Stimulated activated naive CD8-positive, alpha-beta T cell treated with anti-CD3 and anti-CD28 coated beads, Interleukin-15, Interleukin-2, amounts not matched to agents 100 ng/mL and 50 ng/mL, for 24 hours (primary cell): ENCODE data around the gene MATN1.

ENCODE experiments used
- H3K27ac Mint-ChIP-seq: one replicate; pipeline ENCODE4 v1.8.0; 2021; ENCODE audit warnings: mild to moderate bottlenecking, mixed read lengths
- H3K27me3 Mint-ChIP-seq: one replicate; pipeline ENCODE4 v1.8.0; 2021; ENCODE audit warnings: mixed read lengths
- H3K36me3 Mint-ChIP-seq: one replicate; pipeline ENCODE4 v1.8.0; 2021; ENCODE audit warnings: low read depth, mixed read lengths
- H3K4me1 Mint-ChIP-seq: one replicate; pipeline ENCODE4 v1.8.0; 2021; ENCODE audit warnings: low read depth, mixed read lengths
- H3K4me3 Mint-ChIP-seq: one replicate; pipeline ENCODE4 v1.8.0; 2021; ENCODE audit warnings: mild to moderate bottlenecking, mixed read lengths
- H3K9me3 Mint-ChIP-seq: one replicate; pipeline ENCODE4 v1.8.0; 2021; ENCODE audit warnings: mixed read lengths

The MATN1 gene

DNA sequence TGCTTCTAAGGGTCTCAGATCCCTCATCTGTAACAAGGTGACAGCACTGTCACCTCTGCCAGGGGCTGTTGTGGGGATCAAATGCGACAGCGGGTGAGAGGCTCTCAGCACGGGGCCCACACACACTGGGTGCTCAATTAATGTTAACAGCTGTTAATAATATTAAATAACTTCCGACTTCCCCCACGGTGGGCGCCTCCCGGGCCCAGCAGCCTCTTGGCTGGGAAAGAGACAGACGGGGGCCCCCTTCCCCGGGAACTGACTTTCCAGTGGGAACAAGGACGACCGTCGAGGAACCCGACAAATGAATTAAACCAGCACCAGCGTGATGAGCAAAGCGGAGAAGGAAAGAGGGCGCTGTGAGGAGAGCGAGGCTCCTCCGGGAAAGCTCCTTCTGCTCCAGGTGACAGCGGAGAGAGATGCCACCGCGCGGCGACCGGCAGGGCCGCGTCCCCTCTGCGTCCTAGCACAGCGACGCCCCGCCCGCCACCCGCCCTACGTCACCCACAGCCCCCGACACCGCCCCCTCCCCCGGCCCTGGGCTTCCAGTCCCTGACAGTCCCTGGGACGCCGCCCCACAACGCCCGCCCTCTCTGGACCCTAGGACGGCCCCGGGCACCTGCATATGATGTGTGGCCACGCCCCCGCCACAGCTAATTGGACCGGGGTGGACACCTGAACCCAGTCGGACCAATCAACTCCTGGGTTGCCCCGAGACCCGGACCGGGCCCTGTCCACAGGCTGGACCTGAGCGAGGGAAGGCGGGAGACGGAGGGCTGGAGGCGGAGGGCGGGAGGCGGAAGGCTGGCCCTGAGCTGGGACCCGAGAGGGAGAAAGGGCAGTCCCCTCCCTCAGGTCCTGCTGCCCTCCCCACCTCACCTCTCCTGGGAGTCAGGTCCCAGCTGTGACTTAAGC is 38.2 kb downstream of the MATN1 start:
- Mint-ChIP-seq H3K4me1 (peaks cover 4% of the 10 kb centered on the region), H3K27me3 (peaks cover 34% of the 10 kb centered on the region), H3K4me3 (peak overlapping the region; percentile 54), H3K27ac (no peak overlapping the region), H3K36me3 (no peaks in the 10 kb centered on the region), H3K9me3 (no peaks in the 10 kb centered on the region)

DNA sequence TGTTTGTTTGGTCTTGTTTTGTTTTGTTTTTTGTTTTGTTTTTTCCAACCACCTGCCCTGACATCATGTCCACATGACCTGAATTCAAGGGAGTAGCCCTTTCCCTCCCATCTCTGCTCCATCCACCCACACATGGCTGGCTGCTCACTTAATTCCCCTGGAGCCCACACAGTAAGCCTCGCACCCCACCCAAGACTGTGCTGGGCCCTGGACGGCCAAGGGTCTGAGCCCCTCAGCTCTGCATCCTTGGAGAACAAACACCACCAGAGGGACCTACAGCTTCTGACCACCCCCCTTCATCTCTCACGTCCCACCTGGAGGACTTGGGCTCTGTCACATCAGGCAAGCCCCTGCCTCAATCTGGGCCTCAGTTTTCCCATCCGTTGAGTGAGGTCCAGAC is 39.1 kb downstream of the MATN1 start:
- no peak overlapping the region for H3K27ac Mint-ChIP-seq
- H3K36me3 Mint-ChIP-seq: no peaks in the 10 kb centered on the region
- H3K4me3 Mint-ChIP-seq: no peak overlapping the region
- H3K4me1 Mint-ChIP-seq: peaks cover 4% of the 10 kb centered on the region
- no peaks in the 10 kb centered on the region for H3K9me3 Mint-ChIP-seq
- peaks cover 34% of the 10 kb centered on the region for H3K27me3 Mint-ChIP-seq

DNA sequence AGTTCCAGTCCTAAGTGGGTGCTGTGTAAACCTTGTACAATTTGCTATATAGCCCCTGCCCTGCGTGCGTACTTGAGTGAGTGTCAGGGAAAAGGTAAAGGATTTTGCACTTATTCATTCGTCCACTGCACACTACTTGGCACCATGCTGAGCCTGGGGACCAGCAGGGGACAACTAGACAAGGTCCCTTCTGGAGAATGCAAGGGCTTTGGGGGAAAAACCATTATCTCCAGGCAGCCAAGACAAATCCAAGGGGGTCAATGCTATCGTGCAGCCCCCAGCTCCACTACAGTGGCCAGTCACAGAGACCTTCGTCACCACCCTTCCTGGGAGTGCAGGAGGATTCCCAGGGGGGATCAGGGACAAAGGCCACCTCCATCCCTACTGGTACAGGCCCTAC is 39.7 kb downstream of the MATN1 start:
- Mint-ChIP-seq H3K36me3 (no peaks in the 10 kb centered on the region), H3K27me3 (peaks cover 36% of the 10 kb centered on the region), H3K27ac (no peak overlapping the region), H3K9me3 (peaks cover 2% of the 10 kb centered on the region), H3K4me1 (peaks cover 4% of the 10 kb centered on the region), H3K4me3 (no peak overlapping the region)

DNA sequence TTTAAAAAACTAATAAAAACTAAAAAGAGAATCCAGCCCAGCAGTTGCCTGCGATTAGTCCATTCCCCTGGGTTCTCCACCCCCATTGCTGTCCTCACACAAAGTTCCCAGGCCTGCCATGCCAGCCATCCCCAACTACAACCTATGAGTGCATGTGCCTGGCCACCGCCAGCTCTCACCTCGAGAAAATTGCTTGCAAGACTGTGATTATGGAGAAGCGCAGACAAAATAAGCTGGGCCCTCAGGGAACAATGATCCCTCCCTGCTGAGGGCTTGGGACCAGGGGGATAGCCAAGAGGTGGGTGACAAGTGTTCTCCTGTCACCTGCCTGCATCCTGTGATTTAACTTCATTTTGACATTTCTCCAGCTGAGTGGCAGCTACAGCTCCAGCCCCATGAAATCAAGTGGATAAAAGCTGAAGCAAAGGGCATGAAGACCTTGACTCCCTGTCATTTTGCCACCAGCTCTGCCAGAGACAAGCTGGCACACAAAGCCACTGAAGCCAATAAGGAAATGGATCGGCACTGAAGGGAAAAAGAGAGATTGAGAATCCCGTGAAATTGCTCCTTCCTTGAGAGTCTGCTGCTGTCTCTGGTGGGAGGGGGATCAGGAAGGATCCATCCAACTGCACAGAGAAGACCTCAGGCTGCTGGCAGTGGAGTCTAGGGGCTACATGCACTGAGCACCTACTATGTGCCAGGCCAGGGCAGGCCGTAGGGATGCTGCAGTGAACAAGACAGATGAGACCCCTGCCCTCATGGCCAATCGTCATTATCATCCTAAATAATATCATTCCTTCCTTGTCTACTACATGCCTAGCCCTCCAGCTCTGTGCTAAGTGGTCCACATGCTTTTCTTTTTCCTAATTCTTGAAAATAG is 40.7 kb downstream of the MATN1 start:
- no peak overlapping the region for H3K4me3 Mint-ChIP-seq
- H3K27ac Mint-ChIP-seq: no peak overlapping the region
- peaks cover 39% of the 10 kb centered on the region for H3K27me3 Mint-ChIP-seq
- H3K36me3 Mint-ChIP-seq: no peaks in the 10 kb centered on the region
- H3K9me3 Mint-ChIP-seq: peaks cover 4% of the 10 kb centered on the region
- peaks cover 4% of the 10 kb centered on the region for H3K4me1 Mint-ChIP-seq

DNA sequence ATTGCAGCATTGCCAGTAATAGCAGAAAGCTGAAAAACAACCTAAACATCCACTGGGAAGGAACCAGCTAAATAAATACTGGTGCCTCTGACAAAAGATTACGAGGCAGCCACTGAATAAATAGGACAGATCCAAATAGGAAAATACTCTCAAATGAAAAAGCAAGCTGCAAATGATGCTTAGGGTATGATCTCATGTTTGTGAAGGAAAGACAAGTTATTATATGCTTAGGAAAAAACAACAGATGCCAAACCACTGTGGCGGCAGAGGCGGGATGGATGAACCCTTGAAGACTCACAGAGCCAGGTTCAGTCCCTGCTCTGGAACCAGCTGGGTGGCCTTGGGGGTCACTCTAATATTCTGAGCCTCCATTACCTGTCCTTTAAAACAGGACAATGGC is 41.6 kb downstream of the MATN1 start:
- Mint-ChIP-seq H3K27me3 (peaks cover 30% of the 10 kb centered on the region), H3K4me1 (peaks cover 4% of the 10 kb centered on the region), H3K4me3 (no peak overlapping the region), H3K36me3 (no peaks in the 10 kb centered on the region), H3K27ac (no peak overlapping the region), H3K9me3 (peaks cover 4% of the 10 kb centered on the region)

DNA sequence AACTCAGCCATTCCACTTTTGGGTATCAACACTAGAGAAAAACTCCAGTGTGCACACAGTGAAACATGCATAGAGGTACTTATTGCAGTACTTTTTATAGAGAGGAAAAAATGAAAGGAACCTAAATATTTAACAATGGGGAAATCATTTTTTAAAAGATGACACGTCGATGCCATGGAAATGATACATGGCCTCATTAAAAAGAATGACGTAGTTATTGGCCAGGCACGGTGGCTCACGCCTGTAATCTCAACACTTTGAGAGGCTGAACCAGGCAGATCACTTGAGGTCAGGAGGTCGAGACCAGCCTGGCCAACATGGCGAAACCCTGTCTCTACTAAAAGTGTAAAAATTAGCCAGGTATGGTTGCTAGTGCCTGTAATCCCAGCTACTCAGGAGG is 42.5 kb downstream of the MATN1 start:
- H3K4me3 Mint-ChIP-seq: no peak overlapping the region
- H3K9me3 Mint-ChIP-seq: peaks cover 4% of the 10 kb centered on the region
- H3K36me3 Mint-ChIP-seq: no peaks in the 10 kb centered on the region
- peaks cover 4% of the 10 kb centered on the region for H3K4me1 Mint-ChIP-seq
- peaks cover 29% of the 10 kb centered on the region for H3K27me3 Mint-ChIP-seq
- no peak overlapping the region for H3K27ac Mint-ChIP-seq

DNA sequence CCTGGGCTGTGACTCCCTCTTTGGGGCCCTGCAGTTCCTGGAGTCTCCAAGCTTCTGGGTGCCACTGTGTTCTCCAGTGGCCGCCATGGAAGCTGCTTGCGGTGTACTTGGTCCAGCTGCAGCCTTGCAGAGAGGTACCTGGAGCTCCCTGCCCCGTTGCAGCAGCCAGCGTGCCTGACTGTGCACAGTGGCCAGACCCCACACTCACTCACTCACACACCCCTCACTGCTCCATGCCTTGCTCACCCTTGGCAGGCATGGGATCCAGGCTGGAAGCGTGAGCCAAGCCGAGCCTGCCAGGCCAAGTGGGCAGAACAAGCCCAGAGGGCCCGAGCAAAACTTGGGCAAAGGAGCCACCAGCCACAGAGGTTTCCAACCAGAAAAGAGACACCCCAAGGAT is 43.0 kb downstream of the MATN1 start:
- peaks cover 4% of the 10 kb centered on the region for H3K4me1 Mint-ChIP-seq
- no peak overlapping the region for H3K27ac Mint-ChIP-seq
- H3K4me3 Mint-ChIP-seq: no peak overlapping the region
- H3K9me3 Mint-ChIP-seq: peaks cover 4% of the 10 kb centered on the region
- peaks cover 31% of the 10 kb centered on the region for H3K27me3 Mint-ChIP-seq
- no peaks in the 10 kb centered on the region for H3K36me3 Mint-ChIP-seq

DNA sequence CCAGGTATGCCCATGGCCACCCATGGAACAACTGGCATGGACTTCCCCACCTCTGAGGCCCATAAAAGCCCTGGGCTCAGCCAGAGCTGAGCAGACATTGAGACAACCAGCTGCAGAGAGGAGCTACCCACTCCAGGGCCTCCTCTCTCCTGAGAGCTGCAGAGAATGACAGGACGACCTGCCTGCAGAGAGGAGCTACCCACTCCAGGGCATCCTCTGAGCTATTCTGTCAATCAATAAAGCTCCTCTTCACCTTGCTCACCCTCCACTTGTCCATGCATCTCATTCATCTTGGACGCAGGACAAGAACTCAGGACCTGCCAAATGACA is 43.4 kb downstream of the MATN1 start:
- H3K4me3 Mint-ChIP-seq: no peak overlapping the region
- H3K27me3 Mint-ChIP-seq: peaks cover 32% of the 10 kb centered on the region
- H3K9me3 Mint-ChIP-seq: peaks cover 4% of the 10 kb centered on the region
- H3K27ac Mint-ChIP-seq: no peak overlapping the region
- H3K36me3 Mint-ChIP-seq: no peaks in the 10 kb centered on the region
- H3K4me1 Mint-ChIP-seq: peaks cover 3% of the 10 kb centered on the region

DNA sequence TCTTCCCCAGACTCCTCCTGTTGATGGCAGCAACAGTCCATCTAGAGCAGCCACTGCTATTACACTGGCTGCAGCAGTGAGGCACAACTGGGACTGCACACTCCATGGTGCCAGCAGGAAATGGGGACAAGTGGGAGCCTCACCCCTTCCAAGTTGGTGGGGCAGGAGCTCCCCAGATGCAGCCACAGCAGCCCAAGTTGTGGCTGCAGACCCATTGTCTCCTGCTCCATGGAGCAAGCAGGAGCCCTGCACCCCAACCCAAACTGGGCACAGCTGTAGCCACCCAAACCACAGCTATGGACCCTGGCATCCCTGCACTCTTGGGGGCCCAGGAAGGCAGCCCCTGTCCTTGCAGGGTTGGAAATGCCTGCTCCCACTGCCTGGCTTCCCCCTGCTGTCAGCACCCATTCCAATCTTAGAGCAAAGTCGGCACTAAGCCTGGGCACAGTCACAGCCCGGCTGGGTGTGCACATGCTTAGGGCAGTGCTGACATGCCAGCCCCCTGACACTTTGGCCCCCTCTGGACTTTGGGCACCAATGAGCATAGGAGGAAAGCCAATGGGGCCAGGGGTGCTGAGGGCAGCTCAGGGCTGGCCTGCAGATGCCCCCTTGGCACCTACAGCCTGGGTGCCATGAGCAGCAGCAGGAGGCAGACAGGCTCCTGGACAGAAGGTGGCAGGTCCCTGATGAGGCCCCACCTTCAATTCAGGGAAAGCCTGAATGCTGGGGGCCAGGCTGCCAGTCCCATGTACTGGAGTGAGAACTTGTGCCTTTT is 44.0 kb downstream of the MATN1 start:
- H3K36me3 Mint-ChIP-seq: no peaks in the 10 kb centered on the region
- no peak overlapping the region for H3K4me3 Mint-ChIP-seq
- no peak overlapping the region for H3K27ac Mint-ChIP-seq
- H3K4me1 Mint-ChIP-seq: no peaks in the 10 kb centered on the region
- peaks cover 4% of the 10 kb centered on the region for H3K9me3 Mint-ChIP-seq
- peaks cover 30% of the 10 kb centered on the region for H3K27me3 Mint-ChIP-seq

DNA sequence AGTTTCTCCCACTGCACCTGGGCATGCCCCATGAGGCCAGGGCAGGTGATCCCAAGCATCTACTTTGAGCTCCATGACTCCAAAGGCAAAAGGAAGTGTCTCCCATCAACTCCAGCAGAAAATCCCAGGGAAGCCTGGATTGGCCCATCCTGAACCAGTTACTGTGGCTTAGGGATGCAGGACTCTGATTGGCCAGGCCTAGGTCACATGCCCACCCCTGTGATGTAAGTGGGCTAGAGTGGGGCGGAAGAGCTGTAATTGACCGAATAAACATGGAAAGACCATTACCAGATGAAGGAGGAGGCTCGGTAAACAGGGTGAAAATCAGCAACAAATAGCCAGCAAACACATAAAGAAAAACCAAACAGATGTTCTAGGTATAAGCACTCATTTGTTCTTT is 45.2 kb downstream of the MATN1 start:
- Mint-ChIP-seq H3K9me3 (peaks cover 10% of the 10 kb centered on the region), H3K27ac (no peak overlapping the region), H3K4me3 (no peak overlapping the region), H3K27me3 (peaks cover 31% of the 10 kb centered on the region), H3K4me1 (no peaks in the 10 kb centered on the region), H3K36me3 (no peaks in the 10 kb centered on the region)

DNA sequence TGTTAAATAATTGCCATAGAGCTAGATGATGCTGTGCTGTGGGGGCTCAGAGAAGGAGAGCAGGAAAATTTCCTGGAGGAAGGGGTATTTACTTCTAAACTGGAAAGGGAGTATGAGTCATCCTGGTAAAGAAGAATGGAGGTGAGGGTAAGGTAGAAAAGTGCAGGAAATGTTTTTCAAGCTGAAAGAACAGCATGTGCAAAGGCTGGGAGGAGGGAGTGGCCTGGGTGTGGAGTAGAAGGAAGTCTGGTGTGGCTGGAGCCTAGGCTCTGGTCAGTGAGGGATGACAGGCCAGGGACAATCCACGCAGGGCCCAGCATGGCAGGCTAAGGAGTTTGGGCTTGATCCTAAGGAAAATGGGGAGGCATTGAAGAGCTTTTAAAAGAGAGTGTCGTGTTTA is 45.9 kb downstream of the MATN1 start:
- Mint-ChIP-seq H3K9me3 (peaks cover 10% of the 10 kb centered on the region), H3K27me3 (peaks cover 29% of the 10 kb centered on the region), H3K4me1 (no peaks in the 10 kb centered on the region), H3K27ac (no peak overlapping the region), H3K36me3 (no peaks in the 10 kb centered on the region), H3K4me3 (no peak overlapping the region)

DNA sequence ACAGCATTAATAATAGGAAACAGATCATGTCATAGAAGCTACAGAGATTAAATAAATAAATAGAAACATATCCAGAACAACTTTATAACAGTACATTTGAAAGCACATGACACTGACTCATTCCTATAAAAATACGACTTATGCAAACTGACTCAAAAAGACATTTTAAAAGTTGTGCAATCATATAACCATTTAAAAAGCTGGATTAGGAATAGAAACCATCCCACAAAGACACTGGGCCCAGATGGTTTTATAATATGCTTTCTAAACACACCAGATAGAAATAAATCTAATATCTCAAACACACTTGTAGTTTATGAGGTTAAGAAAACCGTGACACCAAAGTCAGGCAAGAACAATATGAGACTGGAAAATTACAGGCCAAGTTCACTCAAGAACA is 47.6 kb downstream of the MATN1 start:
- Mint-ChIP-seq H3K27me3 (peaks cover 25% of the 10 kb centered on the region), H3K9me3 (peaks cover 10% of the 10 kb centered on the region)

DNA sequence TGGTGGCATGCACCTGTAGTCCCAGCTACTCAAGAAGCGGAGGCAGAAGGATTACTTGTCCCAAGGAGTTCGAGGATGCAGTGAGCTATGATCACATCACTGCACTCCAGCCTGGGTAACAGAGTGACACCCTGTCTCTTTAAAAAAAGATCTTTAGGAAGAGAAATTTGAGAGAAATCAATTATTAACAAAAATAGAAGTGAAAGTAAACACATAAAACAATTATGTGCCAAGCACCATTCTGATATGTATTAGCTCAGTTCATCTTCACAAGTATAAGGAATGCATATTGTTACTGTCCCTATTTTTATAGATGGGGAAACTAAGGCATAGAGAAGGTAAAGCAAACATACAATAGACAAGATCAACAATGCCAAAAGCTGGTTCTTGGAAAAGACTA is 48.1 kb downstream of the MATN1 start:
- no peaks in the 10 kb centered on the region for H3K4me1 Mint-ChIP-seq
- H3K4me3 Mint-ChIP-seq: no peak overlapping the region
- peaks cover 10% of the 10 kb centered on the region for H3K9me3 Mint-ChIP-seq
- H3K36me3 Mint-ChIP-seq: no peaks in the 10 kb centered on the region
- H3K27me3 Mint-ChIP-seq: peaks cover 26% of the 10 kb centered on the region
- H3K27ac Mint-ChIP-seq: no peak overlapping the region

More for the DNA sequence above, 47.6 kb downstream of the MATN1 start:
- Mint-ChIP-seq H3K36me3 (no peaks in the 10 kb centered on the region), H3K4me3 (no peak overlapping the region), H3K27ac (no peak overlapping the region), H3K4me1 (no peaks in the 10 kb centered on the region)

DNA sequence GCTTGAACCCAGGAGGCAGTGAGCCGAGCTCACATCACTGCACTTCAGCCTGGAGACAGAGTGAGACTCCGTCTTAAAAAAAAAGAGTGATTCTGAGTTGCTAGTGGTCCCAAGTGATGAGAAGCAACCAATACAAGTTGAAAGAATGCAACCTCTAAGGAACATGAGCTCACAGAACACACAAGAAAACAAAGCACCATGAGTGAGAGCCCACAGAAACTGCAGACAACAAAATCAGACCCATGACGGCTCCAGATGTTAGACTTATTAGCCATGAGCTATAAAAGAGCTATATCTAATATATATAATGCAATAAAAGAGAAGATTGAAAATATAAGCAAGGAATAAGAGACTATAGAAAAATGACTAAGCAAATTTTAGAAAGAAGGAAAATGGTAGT is 50.0 kb downstream of the MATN1 start:
- H3K27me3 Mint-ChIP-seq: peaks cover 29% of the 10 kb centered on the region
- no peaks in the 10 kb centered on the region for H3K36me3 Mint-ChIP-seq

DNA sequence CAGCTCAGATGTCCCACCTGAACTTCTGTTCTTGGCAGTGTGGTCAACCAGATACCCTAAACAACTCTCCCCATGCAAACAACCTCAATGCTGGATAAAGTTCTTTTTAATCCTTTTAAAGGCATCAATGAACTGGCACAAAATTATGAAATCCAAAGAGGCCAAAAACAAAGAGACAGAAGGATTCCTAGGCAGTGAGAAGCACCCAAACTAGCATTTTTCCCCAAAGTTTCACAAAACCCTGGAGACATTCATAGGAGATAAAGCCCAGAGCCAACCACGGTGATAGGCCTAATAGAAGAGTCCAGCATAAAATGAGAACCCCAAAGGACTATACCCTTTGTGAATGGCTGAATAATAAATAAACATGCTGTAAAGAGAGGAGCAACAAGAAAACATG is 50.7 kb downstream of the MATN1 start:
- no peak overlapping the region for H3K27ac Mint-ChIP-seq

More for the DNA sequence above, 50.0 kb downstream of the MATN1 start:
- no peaks in the 10 kb centered on the region for H3K4me1 Mint-ChIP-seq
- H3K9me3 Mint-ChIP-seq: peaks cover 7% of the 10 kb centered on the region
- no peak overlapping the region for H3K4me3 Mint-ChIP-seq
- H3K27ac Mint-ChIP-seq: no peak overlapping the region

More for the DNA sequence above, 50.7 kb downstream of the MATN1 start:
- Mint-ChIP-seq H3K36me3 (no peaks in the 10 kb centered on the region), H3K9me3 (peaks cover 7% of the 10 kb centered on the region), H3K4me1 (no peaks in the 10 kb centered on the region), H3K4me3 (no peak overlapping the region), H3K27me3 (peaks cover 26% of the 10 kb centered on the region)
